Measurements from ENCODE around the gene FBLIM1.

- TF ChIP-seq ZBTB21 (CRISPR knock-in tag; IDR thresholded peaks at IDR 0.05; ENCODE audit: borderline replicate concordance), result no peak
- no peak for TF ChIP-seq ZNF138 (CRISPR knock-in tag; conservative IDR thresholded peaks at IDR 0.05)
- no peak for TF ChIP-seq ATF3 (CRISPR knock-in tag; conservative IDR thresholded peaks at IDR 0.05)
- no peak for TF ChIP-seq CREB1 (CRISPR knock-in tag; IDR thresholded peaks at IDR 0.05)
- no peak for TF ChIP-seq CTCF (IDR thresholded peaks at IDR 0.05)
Observed at GRCh38 chr1:15727866-15728534, 30.6 kb upstream of the FBLIM1 start.

Measured in WTC11 (cell line).